ENCODE measurements around the gene CATSPERE.
A peak's percentile ranks its signal among the peaks of the same experiment; 100 is the strongest.

The CATSPERE gene

GRCh38 chr1:244598611-244599010, 137.5 kb downstream of the CATSPERE start:
- Histone ChIP-seq H3K9me3 (replicated peaks; ENCODE audit: insufficient read depth, low read length) (no peaks in the 10 kb centered on the region), H3K79me2 (ENCODE audit: low read length) (no peaks in the 10 kb centered on the region), H3K4me2 (ENCODE audit: low read depth, low read length) (no peak overlapping the region), H2AFZ (ENCODE audit: low read length) (no peak overlapping the region), H3K27me3 (replicated peaks; ENCODE audit: insufficient read depth, low read length) (no peaks in the 10 kb centered on the region), H3K4me1 (ENCODE audit: low read length) (no peaks in the 10 kb centered on the region), H3K9me2 (replicated peaks; ENCODE audit: insufficient read depth, low read length) (no peaks in the 10 kb centered on the region), H3K4me3 (ENCODE audit: low read length) (no peak overlapping the region), H3K9ac (ENCODE audit: low read length) (no peak overlapping the region), H4K20me1 (ENCODE audit: insufficient read depth, low read length) (no peaks in the 10 kb centered on the region), H3F3A (ENCODE audit: insufficient read depth, low read length) (no peaks in the 10 kb centered on the region), H3K27ac (ENCODE audit: low read length) (no peak overlapping the region), H3K36me3 (replicated peaks; ENCODE audit: insufficient read depth, low read length) (no peaks in the 10 kb centered on the region)
- no peak for DNase-seq
- TF ChIP-seq EZH2 (optimal IDR thresholded peaks at IDR 0.05; ENCODE audit: low read depth, low read length), result no peak
- no peak for TF ChIP-seq CTCF (IDR thresholded peaks at IDR 0.05; ENCODE audit: low read length)
- TF ChIP-seq EZH2phosphoT487 (IDR thresholded peaks at IDR 0.05; ENCODE audit: low read length), result no peak

GRCh38 chr1:244599937-244600350, 138.9 kb downstream of the CATSPERE start:
- Histone ChIP-seq H3K4me1 (ENCODE audit: low read length) (no peaks in the 10 kb centered on the region), H2AFZ (ENCODE audit: low read length) (peak overlapping the region; percentile 1; the same call in 1 of the 2 replicates), H3K27me3 (replicated peaks; ENCODE audit: insufficient read depth, low read length) (no peaks in the 10 kb centered on the region), H4K20me1 (ENCODE audit: insufficient read depth, low read length) (no peaks in the 10 kb centered on the region), H3K9ac (ENCODE audit: low read length) (no peak overlapping the region), H3K9me3 (replicated peaks; ENCODE audit: insufficient read depth, low read length) (no peaks in the 10 kb centered on the region), H3K27ac (ENCODE audit: low read length) (no peak overlapping the region), H3K4me2 (ENCODE audit: low read depth, low read length) (0 out of 2 replicates have a peak overlapping the region, but pooled peaks have one; percentile 1), H3K4me3 (ENCODE audit: low read length) (no peak overlapping the region), H3K9me2 (replicated peaks; ENCODE audit: insufficient read depth, low read length) (no peaks in the 10 kb centered on the region), H3F3A (ENCODE audit: insufficient read depth, low read length) (no peaks in the 10 kb centered on the region), H3K79me2 (ENCODE audit: low read length) (no peaks in the 10 kb centered on the region), H3K36me3 (replicated peaks; ENCODE audit: insufficient read depth, low read length) (no peaks in the 10 kb centered on the region)
- no peak for TF ChIP-seq EZH2 (optimal IDR thresholded peaks at IDR 0.05; ENCODE audit: low read depth, low read length)
- TF ChIP-seq EZH2phosphoT487 (IDR thresholded peaks at IDR 0.05; ENCODE audit: low read length), result no peak
- TF ChIP-seq CTCF (IDR thresholded peaks at IDR 0.05; ENCODE audit: low read length), result no peak
- peak; percentile 21 for DNase-seq

GRCh38 chr1:244601336-244601735, 140.3 kb downstream of the CATSPERE start:
- no peak for TF ChIP-seq EZH2 (optimal IDR thresholded peaks at IDR 0.05; ENCODE audit: low read depth, low read length)
- TF ChIP-seq EZH2phosphoT487 (IDR thresholded peaks at IDR 0.05; ENCODE audit: low read length), result no peak
- H3K36me3 ChIP-seq (replicated peaks; ENCODE audit: insufficient read depth, low read length), result no peaks in the 10 kb centered on the region
- H4K20me1 ChIP-seq (ENCODE audit: insufficient read depth, low read length), result no peaks in the 10 kb centered on the region
- no peak overlapping the region for H3K9ac ChIP-seq (ENCODE audit: low read length)
- H3K9me3 ChIP-seq (replicated peaks; ENCODE audit: insufficient read depth, low read length), result no peaks in the 10 kb centered on the region
- no peaks in the 10 kb centered on the region for H3K27me3 ChIP-seq (replicated peaks; ENCODE audit: insufficient read depth, low read length)
- no peaks in the 10 kb centered on the region for H3K9me2 ChIP-seq (replicated peaks; ENCODE audit: insufficient read depth, low read length)
- no peak for DNase-seq
- H3K4me1 ChIP-seq (ENCODE audit: low read length), result no peaks in the 10 kb centered on the region
- H3K4me2 ChIP-seq (ENCODE audit: low read depth, low read length), result no peak overlapping the region
- no peak overlapping the region for H3K27ac ChIP-seq (ENCODE audit: low read length)
- H3K4me3 ChIP-seq (ENCODE audit: low read length), result no peak overlapping the region
- H3K79me2 ChIP-seq (ENCODE audit: low read length), result no peaks in the 10 kb centered on the region
- H2AFZ ChIP-seq (ENCODE audit: low read length), result no peak overlapping the region
- no peaks in the 10 kb centered on the region for H3F3A ChIP-seq (ENCODE audit: insufficient read depth, low read length)

GRCh38 chr1:244603498-244603897, 142.4 kb downstream of the CATSPERE start:
- Histone ChIP-seq H3K9ac (ENCODE audit: low read length) (no peak overlapping the region), H2AFZ (ENCODE audit: low read length) (no peak overlapping the region), H3K4me3 (ENCODE audit: low read length) (no peak overlapping the region), H3K79me2 (ENCODE audit: low read length) (no peaks in the 10 kb centered on the region), H3K36me3 (replicated peaks; ENCODE audit: insufficient read depth, low read length) (no peaks in the 10 kb centered on the region), H3K27ac (ENCODE audit: low read length) (no peak overlapping the region), H3K4me1 (ENCODE audit: low read length) (no peaks in the 10 kb centered on the region), H4K20me1 (ENCODE audit: insufficient read depth, low read length) (no peaks in the 10 kb centered on the region), H3K9me3 (replicated peaks; ENCODE audit: insufficient read depth, low read length) (no peaks in the 10 kb centered on the region), H3F3A (ENCODE audit: insufficient read depth, low read length) (no peaks in the 10 kb centered on the region), H3K9me2 (replicated peaks; ENCODE audit: insufficient read depth, low read length) (no peaks in the 10 kb centered on the region), H3K27me3 (replicated peaks; ENCODE audit: insufficient read depth, low read length) (no peaks in the 10 kb centered on the region), H3K4me2 (ENCODE audit: low read depth, low read length) (no peak overlapping the region)
- DNase-seq, result peak; percentile 57
- TF ChIP-seq EZH2phosphoT487 (IDR thresholded peaks at IDR 0.05; ENCODE audit: low read length) (no peak), CTCF (IDR thresholded peaks at IDR 0.05; ENCODE audit: low read length) (peak; percentile 75), EZH2 (optimal IDR thresholded peaks at IDR 0.05; ENCODE audit: low read depth, low read length) (no peak)

All from MM.1S (cell line).